Measurements from ENCODE around the gene PVALEF. TPM values are rescaled to one million over a fixed set of nuclear protein-coding genes. Genes with fewer than 3 reads are reported as not detected.
"Not testable (repeated sequence)": the region's sequence is repeated elsewhere in the genome, so short reads cannot be mapped to it uniquely, and the experiment has no call there.

The PVALEF gene
- polyA plus RNA-seq, 4 donors = 0.13 to 0.79 (median 0.45) TPM

DNA sequence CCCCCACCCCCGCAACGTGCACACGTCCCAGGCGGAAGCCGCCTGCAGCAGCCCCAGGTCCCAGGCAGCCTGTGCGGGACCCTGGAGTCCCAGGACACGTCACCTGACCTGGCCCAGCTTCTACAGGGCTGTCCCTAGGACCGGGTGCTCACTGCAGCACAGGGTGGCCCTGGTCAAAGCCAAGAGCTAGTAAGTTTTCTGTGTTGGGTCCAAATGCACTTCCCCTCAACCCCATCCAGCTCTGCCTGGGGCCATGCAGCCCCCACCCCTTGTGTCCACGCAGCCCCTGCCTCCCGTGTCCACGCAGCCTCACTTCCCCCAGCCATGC is 22.1 kb upstream of the PVALEF start:
- DNase-seq (ENCODE audit: low read depth in 4 of 4, low spot score in 2 of 4) = no peak

DNA sequence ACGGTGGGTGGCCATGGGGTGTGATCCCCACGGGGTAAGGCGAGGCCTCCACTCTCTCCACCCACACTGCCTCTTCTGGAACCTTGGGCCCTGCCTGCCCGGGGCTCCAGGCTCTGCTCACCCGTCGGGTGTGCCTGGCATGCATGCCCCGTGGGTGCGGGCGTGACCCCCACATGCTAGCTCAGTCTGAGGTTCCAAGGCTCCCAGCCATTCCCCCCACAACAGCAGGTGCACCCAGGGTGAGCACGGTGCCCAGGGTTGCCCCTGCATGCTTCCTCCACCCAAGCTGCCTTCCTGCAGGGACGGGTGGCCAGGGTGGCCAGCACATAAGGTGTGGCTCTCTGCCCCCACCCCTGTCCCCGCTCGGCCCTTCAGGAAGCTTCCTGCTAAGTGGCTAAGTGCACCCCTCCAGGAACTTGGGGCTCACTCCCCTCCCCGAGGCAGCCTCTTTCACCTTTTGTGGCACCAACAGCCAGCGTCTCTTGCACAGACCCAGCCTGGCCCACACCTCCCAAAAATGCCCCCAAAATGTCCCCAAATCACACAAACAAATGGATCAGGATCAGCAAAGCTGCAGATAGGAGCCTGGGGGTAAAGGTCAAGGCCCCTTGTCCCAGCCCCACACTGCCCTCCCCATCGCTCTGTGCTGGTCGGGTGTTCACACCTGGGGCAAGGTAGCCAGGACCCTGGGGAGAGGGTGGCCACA is 21.4 kb upstream of the PVALEF start:
- DNase-seq (ENCODE audit: low read depth in 4 of 4, low spot score in 2 of 4) = no peak

DNA sequence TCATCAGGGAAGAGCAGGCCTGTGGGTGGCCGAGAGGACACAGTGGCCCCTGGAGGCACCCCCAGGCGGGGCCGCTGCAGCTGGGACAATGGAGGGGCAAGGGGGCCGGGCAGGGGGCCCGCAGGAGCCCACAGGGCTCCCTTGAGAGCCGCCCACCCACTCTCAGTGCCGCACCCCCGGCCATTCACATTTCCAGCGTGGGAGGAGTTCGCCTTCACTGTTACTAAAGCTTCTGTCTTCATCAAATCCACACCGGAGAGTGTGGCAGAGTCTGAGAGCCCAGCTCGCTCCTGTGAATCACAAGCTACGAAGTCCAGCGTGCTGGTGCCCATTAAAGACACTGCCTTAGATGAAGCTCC is 20.9 kb upstream of the PVALEF start:
- no peak for DNase-seq (ENCODE audit: low read depth in 4 of 4, low spot score in 2 of 4)

DNA sequence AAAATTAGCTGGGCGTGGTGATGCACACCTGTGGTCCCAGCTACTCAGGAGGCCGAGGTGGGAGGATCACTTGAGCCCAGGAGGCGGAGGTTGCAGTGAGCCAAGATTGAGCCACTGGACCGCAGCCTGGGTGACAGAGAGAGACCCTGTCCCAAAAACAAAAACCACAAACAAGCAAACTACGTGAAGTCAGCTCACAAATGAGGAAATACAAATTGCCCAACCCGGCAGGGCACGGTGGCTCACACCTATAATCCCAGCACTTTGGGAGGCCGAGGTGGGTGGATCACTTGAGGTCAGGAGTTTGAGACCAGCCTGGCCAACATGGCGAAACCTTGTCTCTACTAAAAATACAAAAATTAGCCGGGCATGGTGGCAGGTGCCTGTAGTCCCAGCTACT is 19.1 kb upstream of the PVALEF start:
- not testable (repeated sequence) for DNase-seq (ENCODE audit: low read depth in 4 of 4, low spot score in 2 of 4)

DNA sequence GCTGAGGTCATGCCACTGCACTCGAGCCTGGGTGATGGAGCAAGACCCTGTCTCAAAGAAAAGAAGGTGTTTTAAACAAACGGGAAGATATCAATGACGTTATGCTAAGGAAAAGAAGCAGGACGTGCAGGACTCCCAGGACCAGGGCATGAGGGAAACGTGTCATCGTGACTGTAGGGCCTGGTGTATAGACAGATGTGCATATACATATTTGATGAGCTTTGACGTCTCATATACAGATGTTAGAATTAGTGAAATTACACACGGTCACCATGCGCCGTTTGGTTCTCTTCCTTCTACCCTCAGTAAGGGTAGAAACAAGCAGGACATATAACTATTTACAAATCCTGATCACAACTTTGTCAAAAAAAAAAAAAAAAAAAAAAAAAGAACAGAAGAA is 17.6 kb upstream of the PVALEF start:
- DNase-seq (ENCODE audit: low read depth in 4 of 4, low spot score in 2 of 4) = no peak

DNA sequence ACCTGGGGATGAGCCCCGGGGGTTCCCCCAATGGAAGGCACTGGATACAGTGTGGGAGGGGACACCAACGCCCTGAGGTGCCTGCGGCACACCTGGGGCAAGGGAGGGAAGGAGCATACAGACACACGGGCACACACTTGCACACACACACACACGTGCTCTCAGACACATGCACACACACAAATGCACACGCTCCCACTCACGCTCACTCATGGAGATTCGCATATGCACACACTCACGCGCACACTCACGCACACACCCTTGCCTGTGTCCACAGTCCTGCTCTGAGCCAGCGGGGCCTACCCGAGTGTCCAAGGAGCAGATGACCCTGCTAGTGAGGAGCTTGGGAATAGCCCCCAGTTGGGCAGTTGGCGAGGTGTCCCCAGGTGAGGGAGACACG is 16.7 kb upstream of the PVALEF start:
- DNase-seq (ENCODE audit: low read depth in 4 of 4, low spot score in 2 of 4) = no peak

DNA sequence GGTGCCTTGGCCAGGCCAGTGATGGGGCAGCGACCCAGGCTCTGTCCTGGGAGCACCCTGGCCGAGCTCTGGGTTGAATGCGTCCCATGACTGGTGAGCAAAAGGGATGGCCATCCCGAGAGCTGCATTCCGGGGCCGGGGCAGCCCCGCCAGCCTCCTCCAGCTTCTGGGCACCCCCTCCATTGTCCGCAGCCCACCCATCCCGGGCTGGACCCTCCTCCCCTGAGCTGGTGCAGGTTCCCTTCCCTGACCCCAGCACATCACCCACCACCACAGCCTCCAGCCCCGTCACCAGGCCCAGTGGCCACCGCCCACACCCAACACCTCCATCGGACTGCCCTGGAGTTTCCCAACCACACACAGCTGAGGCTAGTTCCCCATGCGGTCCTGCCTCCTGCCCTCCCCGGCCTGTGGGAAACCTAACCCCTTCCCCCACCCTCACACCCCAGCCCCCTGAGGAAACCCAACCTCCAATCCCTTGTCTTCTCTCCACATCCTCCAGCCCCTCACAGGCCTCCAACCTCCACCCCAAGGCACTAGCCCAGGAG is 16.2 kb upstream of the PVALEF start:
- DNase-seq (ENCODE audit: low read depth in 4 of 4, low spot score in 2 of 4) = no peak

DNA sequence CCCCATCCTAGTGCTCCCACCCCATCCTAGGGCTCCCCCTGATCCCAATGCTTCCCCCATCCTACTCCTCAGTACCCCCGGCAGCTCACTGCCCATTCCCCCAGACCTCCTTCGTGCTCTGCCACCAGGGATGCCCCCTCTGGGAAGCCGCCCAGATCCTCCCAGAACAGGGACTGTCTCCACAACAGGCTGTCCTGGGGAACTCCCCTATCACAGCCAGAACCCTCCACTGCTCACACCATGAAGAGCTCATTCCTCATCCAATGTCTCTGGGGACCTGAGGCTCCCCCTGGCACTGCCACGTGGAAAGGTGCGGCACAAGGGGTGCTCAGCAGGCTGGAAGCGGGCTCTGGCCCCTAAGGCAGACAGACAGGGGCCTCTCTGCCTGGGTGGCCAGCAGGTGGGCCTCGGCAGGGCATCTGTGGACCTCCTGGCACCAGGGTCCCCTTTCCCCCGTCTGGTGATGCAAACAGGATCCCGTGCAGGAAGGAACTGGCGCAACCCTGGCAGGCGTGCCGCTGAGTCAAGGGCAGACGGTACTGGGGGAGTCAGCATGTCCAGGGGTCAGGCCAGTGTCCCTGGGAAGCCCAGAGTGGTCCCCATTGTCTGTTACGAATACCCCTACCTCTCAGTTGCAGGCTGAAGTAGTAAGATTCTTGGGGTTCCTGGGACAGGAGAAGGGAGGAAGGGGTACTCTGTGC is 14.8 kb upstream of the PVALEF start:
- DNase-seq (ENCODE audit: low read depth in 4 of 4, low spot score in 2 of 4) = no peak

DNA sequence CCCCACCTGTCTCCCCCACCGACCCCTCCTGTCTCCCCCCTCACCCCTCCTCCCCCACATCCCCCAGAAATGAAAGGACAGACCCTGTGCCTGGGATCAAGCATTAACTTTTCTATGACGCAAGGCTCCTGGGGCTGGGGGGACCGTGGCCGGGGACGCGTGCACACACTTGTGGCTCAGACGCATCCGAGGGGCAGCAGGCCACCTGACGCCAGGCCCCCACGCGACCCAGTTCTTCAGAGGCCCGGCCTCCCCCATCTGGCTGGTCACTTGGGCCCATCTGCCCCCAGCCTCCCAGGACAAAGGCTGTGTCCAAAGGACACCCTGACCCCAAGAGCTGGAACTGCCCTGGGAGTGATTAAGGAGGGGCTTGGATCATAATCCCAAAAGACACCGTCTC is 14.0 kb upstream of the PVALEF start:
- no peak for DNase-seq (ENCODE audit: low read depth in 4 of 4, low spot score in 2 of 4)

DNA sequence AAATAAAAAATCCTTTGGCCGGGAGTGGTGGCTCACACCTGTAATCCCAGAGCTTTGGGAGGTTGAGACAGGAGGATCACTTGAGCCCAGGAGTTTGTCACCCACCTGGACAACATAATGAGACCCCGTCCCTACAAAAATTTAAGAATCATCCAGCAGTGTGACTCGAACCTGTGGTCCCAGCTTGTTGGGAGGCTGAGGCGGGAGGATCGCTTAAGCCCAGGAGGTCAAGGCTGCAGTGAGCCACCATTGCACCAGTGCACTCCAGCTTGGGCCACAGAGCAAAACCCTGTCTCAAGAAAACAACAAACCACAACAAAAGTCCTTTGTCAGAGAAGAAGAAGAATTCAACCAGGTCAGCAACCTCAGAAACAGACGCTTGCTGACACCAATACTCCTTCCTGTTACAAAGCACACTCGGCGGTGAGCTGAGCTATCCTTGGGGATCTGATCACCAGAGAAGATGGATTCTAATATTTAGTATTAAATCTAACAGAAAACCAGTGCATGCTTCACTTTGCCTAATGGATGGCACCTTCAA is 12.9 kb upstream of the PVALEF start:
- no peak for DNase-seq (ENCODE audit: low read depth in 4 of 4, low spot score in 2 of 4)

DNA sequence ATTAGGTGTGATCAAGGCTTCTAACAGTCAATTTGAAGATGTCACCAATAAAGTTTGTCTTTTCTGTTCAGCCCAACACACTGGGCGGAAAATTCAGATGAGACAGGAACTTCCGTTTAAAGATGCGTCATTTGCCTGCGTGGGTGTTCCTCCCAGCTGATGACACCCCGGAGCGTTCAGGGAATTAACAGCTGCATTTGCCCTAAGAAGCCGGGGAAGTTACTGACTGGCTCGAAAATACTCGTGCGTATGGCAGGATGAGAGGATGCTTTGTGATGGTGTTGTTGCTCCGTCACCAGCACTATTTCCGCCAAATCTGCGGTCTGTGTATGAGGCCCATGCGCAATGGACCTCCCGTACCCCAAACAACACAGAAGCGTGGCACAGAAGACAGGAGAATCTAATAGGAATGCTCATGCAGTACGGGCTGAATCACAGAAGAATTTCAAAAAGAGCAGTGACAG is 11.9 kb upstream of the PVALEF start:
- no peak for DNase-seq (ENCODE audit: low read depth in 4 of 4, low spot score in 2 of 4)

DNA sequence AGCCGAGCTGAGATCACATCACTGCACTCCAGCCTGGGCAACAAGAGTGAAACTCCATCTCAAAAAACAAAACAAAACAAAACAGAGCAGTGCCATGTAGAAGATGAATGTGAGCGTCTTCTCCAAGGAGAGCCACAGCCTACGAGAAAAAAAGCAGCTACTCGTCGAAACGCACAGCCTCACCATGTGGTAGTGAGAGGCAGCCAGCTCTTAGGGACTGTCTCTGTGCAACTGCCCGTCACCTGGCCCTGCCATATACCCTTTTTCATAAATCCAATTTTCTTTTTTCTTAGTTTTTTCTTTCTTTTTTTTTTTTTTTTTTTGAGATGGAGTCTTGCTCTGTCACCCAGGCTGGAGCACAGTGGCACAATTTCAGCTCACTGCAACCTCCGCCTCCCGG is 11.3 kb upstream of the PVALEF start:
- not testable (repeated sequence) for DNase-seq (ENCODE audit: low read depth in 4 of 4, low spot score in 2 of 4)

DNA sequence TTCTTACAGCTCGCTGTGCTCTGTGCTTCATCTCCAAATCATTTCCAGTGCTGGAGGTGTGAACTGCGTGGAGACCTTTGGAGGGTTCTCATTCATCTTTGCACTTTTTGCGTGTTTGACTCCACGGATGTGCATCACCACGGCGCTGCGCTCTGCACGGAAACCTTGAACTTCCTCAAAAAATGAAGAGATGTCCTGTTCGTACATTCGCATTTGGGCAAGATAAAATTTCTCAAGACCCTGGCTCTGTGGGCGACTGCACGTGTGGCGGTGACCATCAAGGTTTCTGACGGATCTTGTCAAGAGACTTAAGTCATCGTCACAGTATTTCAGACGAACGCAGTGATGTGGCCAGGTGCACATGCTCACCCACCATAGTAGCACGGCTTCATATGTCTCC is 10.3 kb upstream of the PVALEF start:
- no peak for DNase-seq (ENCODE audit: low read depth in 4 of 4, low spot score in 2 of 4)

DNA sequence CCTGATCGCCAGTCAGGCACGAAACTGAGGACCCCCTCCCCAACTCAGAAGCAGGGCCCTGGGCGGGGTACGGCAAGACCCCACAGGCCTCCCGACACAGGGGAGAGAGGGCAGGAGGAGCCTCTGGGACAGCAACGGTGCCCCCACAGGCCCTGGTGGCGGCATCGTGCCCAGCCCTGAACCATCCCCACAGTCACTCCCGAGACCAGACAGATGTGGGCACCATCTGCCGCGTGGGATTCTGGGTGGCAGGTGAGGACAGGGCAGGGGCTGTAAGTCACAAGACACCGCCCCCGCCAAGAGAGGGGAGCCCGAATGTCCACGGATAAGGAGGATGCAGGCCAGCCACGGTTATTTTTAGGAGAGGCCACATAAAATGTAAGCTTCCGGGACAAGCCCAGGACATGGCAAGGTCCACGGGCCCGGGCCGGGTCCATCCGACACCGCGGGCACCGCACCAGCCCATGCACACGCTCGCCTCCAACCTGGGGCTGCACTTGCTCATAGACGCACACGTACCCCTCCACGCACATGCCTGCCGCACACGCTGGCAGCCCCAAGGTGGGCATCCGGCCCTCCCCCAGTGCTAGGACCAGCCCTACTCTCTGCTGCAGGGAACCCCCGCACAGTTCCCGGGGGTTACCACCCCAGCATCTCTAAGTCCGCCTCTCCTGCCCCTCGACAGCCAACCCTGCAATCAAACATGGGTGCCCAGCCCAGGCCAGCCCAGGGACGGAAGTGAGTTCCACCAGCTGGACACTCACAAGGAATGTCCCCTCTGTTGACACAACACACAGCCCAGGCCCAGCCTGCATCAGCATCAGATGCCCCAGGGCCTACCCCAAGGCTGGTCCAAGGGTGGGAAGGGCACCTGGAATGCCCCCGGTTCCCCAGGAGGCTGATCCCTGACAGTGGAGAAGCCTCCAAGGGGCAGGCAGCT is 8.2 kb upstream of the PVALEF start:
- DNase-seq (ENCODE audit: low read depth in 4 of 4, low spot score in 2 of 4) = no peak

DNA sequence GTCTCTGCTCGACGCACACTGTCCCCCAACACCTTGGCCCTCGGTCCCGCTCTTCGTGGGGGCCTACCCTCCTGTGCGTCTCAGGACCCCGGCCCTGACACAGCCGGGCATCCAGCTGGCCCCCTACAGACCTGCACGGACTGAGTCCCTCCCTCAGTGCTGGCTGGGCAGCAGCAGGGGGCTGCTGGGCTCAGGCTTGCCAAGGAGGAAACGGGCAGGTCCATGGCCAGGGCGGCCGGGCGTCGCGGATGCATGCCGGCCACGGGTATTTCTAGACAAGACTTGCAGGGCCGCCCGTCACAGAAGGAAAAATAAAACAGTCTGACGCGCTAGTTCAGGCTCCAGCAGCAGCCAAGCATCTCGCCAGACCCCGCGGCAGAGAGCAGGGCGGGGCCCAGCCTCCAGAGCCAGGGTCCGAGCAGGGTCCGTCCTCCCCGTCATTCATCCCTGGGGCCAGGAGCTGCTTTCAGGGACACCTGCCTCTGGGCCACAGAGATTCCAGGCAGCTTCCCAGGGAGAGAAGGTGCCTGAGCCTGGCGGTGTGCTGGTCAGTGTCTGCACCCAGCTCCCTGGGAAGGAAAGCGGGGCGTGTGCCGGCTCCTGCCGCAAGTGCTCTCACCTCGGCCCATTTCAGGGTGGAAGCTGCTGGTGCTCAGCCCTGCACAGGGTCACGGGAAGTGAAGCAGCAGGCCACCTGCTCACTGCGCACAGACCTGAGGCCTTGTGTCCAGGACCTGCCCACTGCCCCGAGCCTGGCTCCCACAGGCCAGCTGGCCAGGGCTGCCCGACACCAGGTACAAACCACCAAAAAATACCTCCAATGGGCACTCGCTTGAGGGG is 7.2 kb upstream of the PVALEF start:
- no peak for DNase-seq (ENCODE audit: low read depth in 4 of 4, low spot score in 2 of 4)

DNA sequence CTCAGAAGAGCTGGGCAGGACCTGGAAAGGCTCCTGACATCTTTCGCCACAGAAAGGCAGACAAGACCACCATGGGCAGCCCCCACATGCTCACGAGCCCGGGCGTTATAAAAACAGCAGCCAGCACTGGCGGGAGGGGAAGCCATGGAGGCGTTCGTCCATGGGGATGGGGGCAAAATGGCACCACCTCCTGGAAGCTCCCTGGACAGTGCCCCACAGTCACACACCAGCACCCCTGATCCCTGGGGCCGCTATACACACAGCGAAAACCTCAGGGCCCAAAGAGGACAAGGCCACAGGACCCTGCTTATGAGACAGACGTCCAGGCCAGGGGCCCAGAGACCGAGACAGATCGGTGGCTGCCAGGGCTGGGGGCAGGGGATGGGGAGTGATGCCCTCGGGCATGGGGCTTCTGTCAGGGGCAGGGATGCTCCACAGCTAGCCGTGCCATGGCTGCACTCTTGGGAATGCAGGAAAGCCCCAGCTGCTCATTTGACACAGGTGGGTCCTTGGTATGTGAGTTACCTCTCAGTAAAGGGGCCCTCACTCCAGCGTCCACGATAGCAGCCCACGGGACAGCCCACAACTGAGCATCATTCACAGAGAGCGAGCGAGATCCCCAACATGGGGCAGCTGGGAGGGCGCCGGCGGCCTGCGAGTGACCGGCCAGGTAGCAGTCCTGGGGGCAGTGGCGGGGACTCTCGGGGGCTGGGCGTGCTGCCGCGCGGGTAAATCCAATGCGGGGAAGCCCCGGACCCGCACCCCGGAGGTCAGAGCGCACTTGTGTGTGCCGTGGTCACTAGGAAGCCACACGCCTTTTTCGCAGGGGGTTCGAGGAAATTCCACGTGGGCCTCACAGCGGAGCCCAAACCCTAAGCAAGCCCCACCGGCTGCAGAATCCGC is 6.4 kb upstream of the PVALEF start:
- no peak for DNase-seq (ENCODE audit: low read depth in 4 of 4, low spot score in 2 of 4)

DNA sequence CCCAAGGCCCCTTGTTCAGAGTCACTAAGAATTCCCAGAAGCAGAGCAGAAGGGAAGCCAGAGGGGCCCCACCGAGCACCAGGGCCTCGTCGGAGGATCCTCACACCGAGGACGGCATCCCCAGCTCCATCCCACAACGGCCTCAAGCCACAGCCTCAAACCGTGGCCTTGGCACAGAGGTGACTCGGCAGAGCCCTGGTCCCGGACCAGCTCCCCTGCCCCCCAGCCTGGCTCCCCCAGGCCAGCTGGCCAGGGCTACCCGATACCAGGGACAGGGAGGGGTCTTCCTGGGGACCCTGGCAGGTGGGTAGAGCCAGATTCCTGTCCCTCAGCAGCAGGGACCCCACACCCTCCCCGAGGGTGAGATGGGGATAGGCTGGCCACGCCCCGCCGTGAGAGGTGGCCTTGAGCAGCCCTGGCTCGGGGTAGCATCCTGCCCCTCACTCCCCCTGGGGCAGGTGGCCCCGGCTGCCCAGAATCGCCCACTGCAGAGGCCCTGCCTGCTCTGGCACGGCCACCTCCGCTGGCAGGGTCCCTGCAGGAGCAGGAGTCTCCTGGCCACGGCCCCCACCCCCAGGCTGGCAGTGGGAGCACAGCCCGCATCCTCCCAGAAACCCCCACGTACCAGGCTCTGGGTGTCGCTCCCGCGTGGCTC is 5.6 kb upstream of the PVALEF start:
- no peak for DNase-seq (ENCODE audit: low read depth in 4 of 4, low spot score in 2 of 4)

DNA sequence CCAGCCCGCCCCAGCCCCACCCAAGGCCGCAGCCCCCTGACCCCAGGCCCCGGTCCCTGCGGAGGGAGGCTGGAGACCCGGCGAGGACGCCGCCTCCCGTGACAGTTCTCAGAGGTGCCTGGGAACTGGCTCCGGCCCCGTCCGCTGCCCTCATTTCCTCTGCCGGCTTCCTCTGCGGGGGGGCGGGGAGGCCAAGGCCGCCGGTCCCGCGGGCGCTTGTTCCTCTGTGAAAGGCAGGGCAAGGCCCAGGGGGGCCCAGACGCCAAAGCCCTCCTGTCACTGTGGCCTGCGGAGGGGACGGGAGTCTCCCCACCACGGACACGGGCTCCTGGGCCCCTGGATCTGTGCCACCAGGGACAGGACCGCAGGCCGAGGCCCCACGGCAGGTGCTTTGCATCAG is 5.0 kb upstream of the PVALEF start:
- DNase-seq (ENCODE audit: low read depth in 4 of 4, low spot score in 2 of 4) = no peak

Measured in left renal cortex interstitium (tissue), 4 donors.